ENCODE results near the gene PAX7.

Gene PAX7

DNA sequence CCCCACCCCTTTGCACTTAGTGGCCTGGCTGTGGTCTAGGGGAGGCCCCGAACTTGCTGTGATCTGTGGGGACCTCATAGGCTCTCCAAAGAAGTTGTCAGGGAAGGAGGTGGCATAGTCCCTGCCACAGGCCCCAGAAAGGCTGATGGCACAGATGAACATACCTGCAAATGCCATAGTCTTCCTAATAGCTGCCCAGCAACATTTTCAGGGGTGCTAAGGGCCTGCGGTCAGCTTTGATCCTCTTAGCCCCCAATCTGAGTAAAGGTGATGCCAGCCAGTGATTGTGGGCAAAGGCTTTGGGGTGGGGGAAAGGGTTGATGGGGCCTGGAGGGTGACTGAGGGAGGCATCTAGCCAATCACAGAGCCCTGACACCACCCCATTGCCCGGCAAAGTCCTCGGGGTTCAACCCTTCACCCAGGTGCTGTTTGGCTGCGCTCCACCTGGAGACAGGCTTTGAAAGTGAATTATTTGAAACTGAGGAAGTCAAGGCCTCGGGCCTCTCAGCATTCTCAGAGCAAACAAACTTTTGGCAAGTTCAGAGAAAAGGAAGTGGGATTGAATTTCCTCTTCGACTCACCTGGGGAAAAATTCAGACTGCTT lies 35.8 kb downstream of the PAX7 start:
- no peaks in the 10 kb centered on the region for H3K9me3 ChIP-seq (ENCODE audit: low read length)
- no peaks in the 10 kb centered on the region for H3K79me2 ChIP-seq (ENCODE audit: insufficient read depth, low read length)
- H3K9me2 ChIP-seq (ENCODE audit: low read depth, low read length): no peaks in the 10 kb centered on the region
- H3K27me3 ChIP-seq (ENCODE audit: insufficient read depth, low read length): no peaks in the 10 kb centered on the region
- no peak overlapping the region for H3K4me3 ChIP-seq (ENCODE audit: low read depth, low read length, poor library complexity, severe bottlenecking)
- no peak overlapping the region for H3K9ac ChIP-seq (ENCODE audit: low read length)
- no peaks in the 10 kb centered on the region for H3K36me3 ChIP-seq (ENCODE audit: insufficient read depth, low read length)
- no peak overlapping the region for H3K27ac ChIP-seq (ENCODE audit: low read depth, low read length, poor library complexity, severe bottlenecking)
- no peak overlapping the region for H3K4me2 ChIP-seq (ENCODE audit: low read length)
- no peak for TF ChIP-seq EZH2 (IDR thresholded peaks at IDR 0.05; ENCODE audit: borderline replicate concordance, low read length)
- TF ChIP-seq, protein P1, sequence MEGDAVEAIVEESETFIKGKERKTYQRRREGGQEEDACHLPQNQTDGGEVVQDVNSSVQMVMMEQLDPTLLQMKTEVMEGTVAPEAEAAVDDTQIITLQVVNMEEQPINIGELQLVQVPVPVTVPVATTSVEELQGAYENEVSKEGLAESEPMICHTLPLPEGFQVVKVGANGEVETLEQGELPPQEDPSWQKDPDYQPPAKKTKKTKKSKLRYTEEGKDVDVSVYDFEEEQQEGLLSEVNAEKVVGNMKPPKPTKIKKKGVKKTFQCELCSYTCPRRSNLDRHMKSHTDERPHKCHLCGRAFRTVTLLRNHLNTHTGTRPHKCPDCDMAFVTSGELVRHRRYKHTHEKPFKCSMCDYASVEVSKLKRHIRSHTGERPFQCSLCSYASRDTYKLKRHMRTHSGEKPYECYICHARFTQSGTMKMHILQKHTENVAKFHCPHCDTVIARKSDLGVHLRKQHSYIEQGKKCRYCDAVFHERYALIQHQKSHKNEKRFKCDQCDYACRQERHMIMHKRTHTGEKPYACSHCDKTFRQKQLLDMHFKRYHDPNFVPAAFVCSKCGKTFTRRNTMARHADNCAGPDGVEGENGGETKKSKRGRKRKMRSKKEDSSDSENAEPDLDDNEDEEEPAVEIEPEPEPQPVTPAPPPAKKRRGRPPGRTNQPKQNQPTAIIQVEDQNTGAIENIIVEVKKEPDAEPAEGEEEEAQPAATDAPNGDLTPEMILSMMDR (IDR thresholded peaks at IDR 0.05; ENCODE audit: low read length): no peak
- H2AFZ ChIP-seq (ENCODE audit: low read length): no peak overlapping the region
- H3F3A ChIP-seq (ENCODE audit: insufficient read depth, low read length): no peaks in the 10 kb centered on the region
- no peaks in the 10 kb centered on the region for H4K20me1 ChIP-seq (ENCODE audit: insufficient read depth, low read length)
- no peaks in the 10 kb centered on the region for H3K4me1 ChIP-seq (ENCODE audit: insufficient read depth, low read length, severe bottlenecking)

DNA sequence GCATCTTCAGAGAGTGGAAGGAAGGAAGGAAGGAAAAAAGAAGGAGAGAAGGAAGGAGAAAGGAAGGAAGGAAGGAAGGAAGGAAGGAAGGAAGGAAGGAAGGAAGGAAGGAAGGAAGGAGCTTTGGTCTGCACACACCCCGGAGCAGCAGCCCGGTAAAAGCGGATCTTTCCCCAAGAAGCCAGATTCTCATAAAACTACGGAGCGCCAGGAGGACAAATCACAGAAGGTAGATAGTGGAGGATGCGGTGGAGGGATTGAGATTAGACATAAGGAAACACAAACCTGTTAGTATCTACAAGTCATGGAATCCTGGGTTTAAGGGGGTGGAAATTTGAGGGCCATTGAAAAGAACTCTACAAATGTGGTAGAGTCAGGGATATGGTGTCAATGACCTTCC lies 36.7 kb downstream of the PAX7 start:
- no peaks in the 10 kb centered on the region for H3K4me1 ChIP-seq (ENCODE audit: insufficient read depth, low read length, severe bottlenecking)
- no peaks in the 10 kb centered on the region for H3K27me3 ChIP-seq (ENCODE audit: insufficient read depth, low read length)
- H3K9me3 ChIP-seq (ENCODE audit: low read length): no peaks in the 10 kb centered on the region
- no peaks in the 10 kb centered on the region for H3F3A ChIP-seq (ENCODE audit: insufficient read depth, low read length)
- no peaks in the 10 kb centered on the region for H3K79me2 ChIP-seq (ENCODE audit: insufficient read depth, low read length)
- no peaks in the 10 kb centered on the region for H3K9me2 ChIP-seq (ENCODE audit: low read depth, low read length)
- TF ChIP-seq, protein P1 (IDR thresholded peaks at IDR 0.05; ENCODE audit: low read length): no peak
- no peak for TF ChIP-seq EZH2 (IDR thresholded peaks at IDR 0.05; ENCODE audit: borderline replicate concordance, low read length)
- H2AFZ ChIP-seq (ENCODE audit: low read length): no peak overlapping the region
- H3K9ac ChIP-seq (ENCODE audit: low read length): no peak overlapping the region
- H3K4me2 ChIP-seq (ENCODE audit: low read length): no peak overlapping the region
- H3K27ac ChIP-seq (ENCODE audit: low read depth, low read length, poor library complexity, severe bottlenecking): no peak overlapping the region
- no peaks in the 10 kb centered on the region for H4K20me1 ChIP-seq (ENCODE audit: insufficient read depth, low read length)
- H3K36me3 ChIP-seq (ENCODE audit: insufficient read depth, low read length): no peaks in the 10 kb centered on the region
- no peak overlapping the region for H3K4me3 ChIP-seq (ENCODE audit: low read depth, low read length, poor library complexity, severe bottlenecking)

DNA sequence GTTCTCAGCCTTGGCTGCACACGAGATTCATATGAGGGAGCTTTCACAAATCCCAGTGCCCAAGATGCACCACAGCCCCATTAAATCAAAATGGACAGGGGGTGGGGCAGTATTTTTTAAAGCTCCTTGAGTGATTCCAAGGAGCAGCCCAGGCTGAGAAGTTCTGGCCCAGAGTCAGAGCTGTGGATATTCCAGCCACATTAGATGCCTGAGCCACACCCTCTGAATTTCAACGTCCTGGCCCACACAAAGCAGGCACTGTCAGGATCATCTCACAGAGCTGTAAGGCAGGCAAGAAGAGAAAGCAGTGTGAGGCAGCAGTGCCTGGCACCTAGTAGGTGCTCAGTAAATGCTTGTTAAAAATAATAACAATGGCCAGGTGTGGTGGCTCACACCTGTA lies 37.4 kb downstream of the PAX7 start:
- no peak for TF ChIP-seq EZH2 (IDR thresholded peaks at IDR 0.05; ENCODE audit: borderline replicate concordance, low read length)
- TF ChIP-seq, protein P1 (IDR thresholded peaks at IDR 0.05; ENCODE audit: low read length): no peak
- Histone ChIP-seq H3K4me1 (ENCODE audit: insufficient read depth, low read length, severe bottlenecking) (no peaks in the 10 kb centered on the region), H3K36me3 (ENCODE audit: insufficient read depth, low read length) (no peaks in the 10 kb centered on the region), H3F3A (ENCODE audit: insufficient read depth, low read length) (no peaks in the 10 kb centered on the region), H3K79me2 (ENCODE audit: insufficient read depth, low read length) (no peaks in the 10 kb centered on the region), H3K9me3 (ENCODE audit: low read length) (no peaks in the 10 kb centered on the region), H4K20me1 (ENCODE audit: insufficient read depth, low read length) (no peaks in the 10 kb centered on the region), H3K27me3 (ENCODE audit: insufficient read depth, low read length) (no peaks in the 10 kb centered on the region), H3K4me2 (ENCODE audit: low read length) (no peak overlapping the region), H3K27ac (ENCODE audit: low read depth, low read length, poor library complexity, severe bottlenecking) (no peak overlapping the region), H3K9me2 (ENCODE audit: low read depth, low read length) (no peaks in the 10 kb centered on the region), H3K9ac (ENCODE audit: low read length) (no peak overlapping the region), H2AFZ (ENCODE audit: low read length) (no peak overlapping the region), H3K4me3 (ENCODE audit: low read depth, low read length, poor library complexity, severe bottlenecking) (no peak overlapping the region)
